BLaER1 (cell line): ENCODE measurements around the gene EDN3.

Source experiments
- H3K27ac ChIP-seq: shearing (Covaris generic); formaldehyde crosslinking; 2 replicates; pipeline ENCODE4 v1.8.1; 2022
- H3K27me3 ChIP-seq: shearing (Covaris generic); formaldehyde crosslinking; 2 replicates; pipeline ENCODE4 v1.8.1; 2022
- H3K36me3 ChIP-seq: shearing (Covaris generic); formaldehyde crosslinking; 2 replicates; pipeline ENCODE4 v1.8.1; 2022
- H3K4me1 ChIP-seq: shearing (Covaris generic); formaldehyde crosslinking; 2 replicates; pipeline ENCODE4 v1.8.1; 2022
- H3K4me2 ChIP-seq: shearing (Covaris generic); formaldehyde crosslinking; 2 replicates; pipeline ENCODE4 v1.8.1; 2022
- H3K4me3 ChIP-seq: shearing (Covaris generic); formaldehyde crosslinking; 2 replicates; pipeline ENCODE4 v1.8.1; 2022
- H3K9ac ChIP-seq: shearing (Covaris generic); formaldehyde crosslinking; 2 replicates; pipeline ENCODE4 v1.8.1; 2022
- H3K9me3 ChIP-seq: shearing (Covaris generic); formaldehyde crosslinking; 2 replicates; pipeline ENCODE4 v1.8.1; 2022
- H4K20me1 ChIP-seq: shearing (Covaris generic); formaldehyde crosslinking; 2 replicates; pipeline ENCODE4 v1.8.1; 2022
- Cebpa-rat ChIP-seq: shearing (Covaris generic); IDR thresholded peaks from 2 replicates; pipeline ENCODE4 v1.8.1; 2022

The EDN3 gene, protein sequence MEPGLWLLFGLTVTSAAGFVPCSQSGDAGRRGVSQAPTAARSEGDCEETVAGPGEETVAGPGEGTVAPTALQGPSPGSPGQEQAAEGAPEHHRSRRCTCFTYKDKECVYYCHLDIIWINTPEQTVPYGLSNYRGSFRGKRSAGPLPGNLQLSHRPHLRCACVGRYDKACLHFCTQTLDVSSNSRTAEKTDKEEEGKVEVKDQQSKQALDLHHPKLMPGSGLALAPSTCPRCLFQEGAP

DNA sequence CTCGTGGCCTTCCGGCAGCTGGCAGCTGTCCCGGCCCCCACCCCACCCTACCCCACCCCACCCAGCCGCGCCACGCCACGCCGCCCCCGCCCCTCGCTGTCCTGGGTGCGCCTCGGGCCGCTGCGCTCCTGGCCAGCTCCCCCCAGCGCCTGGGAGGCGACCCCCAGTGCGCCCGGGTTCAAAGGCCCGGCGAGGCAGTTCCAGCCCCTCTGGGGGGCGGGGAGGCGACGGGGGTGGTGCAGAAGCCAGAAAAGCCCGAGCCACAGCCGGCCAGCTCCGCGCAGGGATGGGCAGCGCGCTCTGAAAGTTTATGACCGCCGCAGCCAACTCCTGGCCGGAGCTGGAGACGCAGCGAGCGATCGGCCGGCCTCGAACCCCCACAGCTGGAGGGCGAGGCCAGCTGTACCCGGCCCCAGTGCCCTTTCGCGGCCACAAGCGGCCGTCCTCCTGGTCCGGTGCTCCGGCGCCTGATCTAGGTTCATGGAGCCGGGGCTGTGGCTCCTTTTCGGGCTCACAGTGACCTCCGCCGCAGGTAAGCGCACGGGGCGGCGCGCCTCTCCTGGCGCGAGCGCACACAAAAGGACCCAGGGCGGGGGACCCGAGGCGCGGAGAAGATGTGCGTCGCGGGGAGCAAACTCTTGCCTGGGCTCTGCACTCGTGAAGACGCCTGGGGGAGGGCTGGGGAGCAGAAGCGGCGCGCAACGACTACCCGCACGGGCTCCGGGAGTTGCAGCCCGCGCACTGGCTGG is at the start of gene EDN3:
TSS of gene EDN3 (plus strand) at position 279 of the 749 bp plus-strand sequence. CDS start at position 481, 202 bp downstream.
- Histone ChIP-seq H3K9ac (no peak within 1 kb of the TSS), H3K27me3 (no peaks in the 10 kb centered on the region), H3K27ac (no peak within 1 kb of the TSS), H3K36me3 (no peaks in the 10 kb centered on the region), H4K20me1 (no peaks in the 10 kb centered on the region), H3K4me3 (no peak within 1 kb of the TSS), H3K4me1 (peaks cover 6% of the 10 kb centered on the region; the same call in 1 of the 2 replicates), H3K9me3 (no peaks in the 10 kb centered on the region), H3K4me2 (peak within 1 kb of the TSS; percentile 7; the same call in 1 of the 2 replicates)
- TF ChIP-seq Cebpa-rat: no peak

DNA sequence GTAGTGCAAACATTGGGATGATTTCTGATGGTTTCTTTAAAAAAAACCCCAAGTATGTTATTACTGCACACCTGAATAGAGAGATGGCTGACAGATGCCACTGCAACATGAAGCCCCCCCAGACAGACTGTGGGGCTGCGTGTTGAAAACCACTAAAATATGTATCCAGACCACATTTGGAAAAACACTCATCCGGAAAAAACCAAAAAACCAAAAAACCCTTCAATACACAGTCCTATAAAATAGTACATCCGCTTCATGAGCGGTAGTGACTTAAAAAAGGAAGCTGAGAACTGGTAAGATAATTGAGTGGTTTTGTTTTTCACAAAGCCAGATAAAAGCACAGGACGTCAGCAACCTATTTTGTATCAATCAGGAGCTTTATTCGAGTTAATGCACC is 47.1 kb upstream of the EDN3 start:
- H3K9ac ChIP-seq: no peak overlapping the region
- no peaks in the 10 kb centered on the region for H3K27me3 ChIP-seq
- TF ChIP-seq Cebpa-rat: no peak
- H3K4me3 ChIP-seq: no peak overlapping the region
- no peaks in the 10 kb centered on the region for H3K36me3 ChIP-seq
- H3K27ac ChIP-seq: peak overlapping the region; percentile 8; the same call in 1 of the 2 replicates
- peaks cover 15% of the 10 kb centered on the region for H3K9me3 ChIP-seq
- peaks cover 35% of the 10 kb centered on the region for H3K4me1 ChIP-seq
- no peaks in the 10 kb centered on the region for H4K20me1 ChIP-seq
- H3K4me2 ChIP-seq: peak overlapping the region; percentile 68

DNA sequence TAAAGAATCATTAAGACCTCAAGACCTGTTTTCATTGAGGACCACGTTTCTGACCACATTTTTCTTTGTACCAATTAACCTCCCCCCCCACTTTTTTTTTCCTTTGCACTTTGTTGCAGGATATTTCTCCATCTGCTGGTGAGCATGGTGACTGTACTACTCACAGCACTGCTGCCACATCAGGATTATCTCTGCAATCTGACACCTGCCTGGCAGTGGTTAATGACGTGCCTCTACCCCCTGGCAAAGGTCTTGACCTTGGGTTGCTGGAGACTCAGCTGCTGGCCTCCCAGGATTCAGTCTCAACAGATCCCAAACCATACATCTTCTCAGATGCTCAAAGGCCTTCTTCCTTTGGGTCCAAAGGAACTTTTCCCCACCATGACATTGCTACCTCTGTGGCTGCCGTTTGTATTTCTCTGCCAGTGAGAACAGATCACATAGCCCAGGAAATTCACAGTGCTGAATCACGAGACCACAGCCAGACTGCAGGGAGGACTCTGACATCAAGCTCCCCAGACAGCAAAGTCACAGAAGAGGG is 46.6 kb upstream of the EDN3 start:
- peaks cover 38% of the 10 kb centered on the region for H3K4me1 ChIP-seq
- H3K4me2 ChIP-seq: peak overlapping the region; percentile 68
- no peaks in the 10 kb centered on the region for H3K27me3 ChIP-seq
- H4K20me1 ChIP-seq: no peaks in the 10 kb centered on the region
- H3K9me3 ChIP-seq: peaks cover 15% of the 10 kb centered on the region
- no peak overlapping the region for H3K4me3 ChIP-seq
- H3K9ac ChIP-seq: no peak overlapping the region
- H3K27ac ChIP-seq: peak overlapping the region; percentile 15; the same call in 1 of the 2 replicates
- no peak for TF ChIP-seq Cebpa-rat
- no peaks in the 10 kb centered on the region for H3K36me3 ChIP-seq

DNA sequence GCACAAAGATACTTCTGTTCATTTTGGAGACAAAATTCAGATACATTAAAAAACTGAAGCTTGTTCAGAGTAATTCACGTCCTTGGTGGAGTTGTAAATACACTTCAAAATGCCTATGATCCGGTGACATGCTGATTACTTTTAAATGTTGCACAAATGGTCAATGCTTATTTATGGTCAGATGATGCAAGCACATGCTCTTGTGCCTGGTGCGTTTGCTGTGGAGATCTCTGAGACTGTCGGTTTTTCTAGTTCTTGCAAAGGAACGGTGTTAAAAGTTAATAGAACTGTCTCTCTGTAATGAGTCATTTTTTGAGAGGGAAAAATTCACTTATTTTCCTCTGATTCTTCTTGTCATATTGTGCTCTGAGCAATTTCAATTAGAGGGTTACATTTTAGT is 45.2 kb upstream of the EDN3 start:
- TF ChIP-seq Cebpa-rat: no peak
- Histone ChIP-seq H4K20me1 (no peaks in the 10 kb centered on the region), H3K27me3 (no peaks in the 10 kb centered on the region), H3K27ac (no peak overlapping the region), H3K4me1 (peaks cover 43% of the 10 kb centered on the region), H3K4me2 (no peak overlapping the region), H3K4me3 (no peak overlapping the region), H3K9ac (no peak overlapping the region), H3K9me3 (peaks cover 11% of the 10 kb centered on the region), H3K36me3 (no peaks in the 10 kb centered on the region)

DNA sequence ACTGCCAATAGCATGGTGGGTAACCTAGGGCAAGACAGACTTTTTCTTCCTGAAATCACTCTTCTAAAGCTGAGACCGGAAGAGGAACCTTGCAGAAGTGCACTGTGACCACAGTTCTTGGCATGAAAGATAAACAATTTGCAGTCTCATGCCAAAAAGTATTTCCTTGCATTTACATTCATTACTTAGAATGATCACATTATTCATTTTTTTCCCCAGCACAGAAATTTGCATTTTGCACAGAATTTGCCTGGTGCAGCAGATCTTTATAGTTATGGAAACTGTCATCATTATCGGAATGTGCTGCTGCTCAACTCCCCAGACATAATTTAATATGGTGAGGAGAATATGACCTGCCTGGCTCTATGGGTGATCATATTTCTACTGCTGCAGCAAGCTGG is 42.2 kb upstream of the EDN3 start:
- no peak for TF ChIP-seq Cebpa-rat
- H3K4me3 ChIP-seq: no peak overlapping the region
- H3K9ac ChIP-seq: no peak overlapping the region
- H3K27ac ChIP-seq: no peak overlapping the region
- no peaks in the 10 kb centered on the region for H3K9me3 ChIP-seq
- H3K27me3 ChIP-seq: no peaks in the 10 kb centered on the region
- H3K4me2 ChIP-seq: peak overlapping the region; percentile 36
- H3K36me3 ChIP-seq: no peaks in the 10 kb centered on the region
- no peaks in the 10 kb centered on the region for H4K20me1 ChIP-seq
- H3K4me1 ChIP-seq: peaks cover 42% of the 10 kb centered on the region

DNA sequence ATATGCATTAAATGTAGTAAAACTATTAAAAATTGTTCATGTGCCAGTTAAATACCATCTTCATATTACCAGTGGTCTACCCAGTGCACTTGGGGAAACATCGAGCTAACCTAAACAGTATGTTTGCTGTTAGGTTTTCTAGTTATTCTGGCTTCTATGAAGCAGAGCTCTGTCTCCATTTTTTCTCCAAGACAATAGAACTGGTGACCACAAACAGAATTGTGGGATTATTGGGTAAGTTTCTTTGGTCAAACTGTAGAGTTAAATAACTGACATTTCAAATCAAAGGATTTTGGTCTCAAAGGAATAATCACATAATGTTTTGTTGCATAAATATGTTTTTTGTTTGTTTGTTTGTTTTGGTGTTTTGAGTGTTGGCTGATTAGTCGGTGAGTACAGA is 40.5 kb upstream of the EDN3 start:
- H3K4me2 ChIP-seq: no peak overlapping the region; the same call in 1 of the 2 replicates
- H3K36me3 ChIP-seq: no peaks in the 10 kb centered on the region
- no peaks in the 10 kb centered on the region for H3K27me3 ChIP-seq
- peaks cover 34% of the 10 kb centered on the region for H3K4me1 ChIP-seq
- TF ChIP-seq Cebpa-rat: no peak
- no peaks in the 10 kb centered on the region for H4K20me1 ChIP-seq
- H3K9ac ChIP-seq: no peak overlapping the region
- no peak overlapping the region for H3K4me3 ChIP-seq
- no peak overlapping the region for H3K27ac ChIP-seq
- no peaks in the 10 kb centered on the region for H3K9me3 ChIP-seq

DNA sequence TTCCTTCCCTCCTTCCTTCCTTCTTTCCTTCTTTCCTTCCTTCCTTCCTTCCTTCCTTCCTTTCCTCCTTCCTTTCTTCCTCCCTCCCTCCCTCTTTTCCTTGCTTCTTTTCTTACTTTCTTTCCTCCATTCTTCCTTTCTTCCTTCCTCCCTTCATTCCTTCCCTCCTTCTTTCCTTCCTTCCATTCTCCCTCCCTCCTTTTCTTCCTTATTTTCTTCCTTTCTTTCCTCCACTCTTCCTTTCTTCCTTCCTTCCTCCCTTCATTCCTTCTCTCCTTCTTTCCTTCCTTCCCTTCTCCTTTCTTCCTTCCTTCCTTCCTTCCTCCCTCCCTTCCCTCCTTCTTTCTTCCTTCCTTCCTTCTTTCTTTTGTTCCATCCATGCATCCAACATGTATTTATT is 35.1 kb upstream of the EDN3 start:
- Histone ChIP-seq H3K27ac (no peak overlapping the region), H3K27me3 (no peaks in the 10 kb centered on the region), H3K4me1 (peaks cover 32% of the 10 kb centered on the region), H3K9ac (no peak overlapping the region), H3K36me3 (no peaks in the 10 kb centered on the region), H4K20me1 (no peaks in the 10 kb centered on the region), H3K9me3 (no peaks in the 10 kb centered on the region), H3K4me2 (no peak overlapping the region; the same call in 1 of the 2 replicates), H3K4me3 (no peak overlapping the region)
- no peak for TF ChIP-seq Cebpa-rat

DNA sequence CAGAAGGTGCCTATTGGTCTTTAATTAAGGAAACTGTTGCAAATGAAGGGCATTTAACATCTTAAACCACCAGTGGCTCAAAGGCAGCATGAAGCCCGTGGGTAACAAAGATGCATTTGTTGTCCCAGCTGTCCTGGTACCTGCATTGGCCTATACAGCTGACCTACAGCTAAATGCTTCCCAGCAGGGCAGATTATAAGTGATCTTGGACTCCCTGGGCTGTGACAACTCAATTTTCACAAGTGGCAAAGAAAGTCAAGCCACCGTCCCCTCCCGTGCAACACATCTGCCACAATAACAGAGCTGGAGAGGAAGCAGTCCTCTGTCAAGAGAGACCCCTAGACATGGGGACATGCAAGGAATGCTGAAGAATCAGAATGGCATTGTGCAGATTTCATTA is 31.5 kb upstream of the EDN3 start:
- no peak overlapping the region for H3K4me3 ChIP-seq
- H3K27me3 ChIP-seq: no peaks in the 10 kb centered on the region

DNA sequence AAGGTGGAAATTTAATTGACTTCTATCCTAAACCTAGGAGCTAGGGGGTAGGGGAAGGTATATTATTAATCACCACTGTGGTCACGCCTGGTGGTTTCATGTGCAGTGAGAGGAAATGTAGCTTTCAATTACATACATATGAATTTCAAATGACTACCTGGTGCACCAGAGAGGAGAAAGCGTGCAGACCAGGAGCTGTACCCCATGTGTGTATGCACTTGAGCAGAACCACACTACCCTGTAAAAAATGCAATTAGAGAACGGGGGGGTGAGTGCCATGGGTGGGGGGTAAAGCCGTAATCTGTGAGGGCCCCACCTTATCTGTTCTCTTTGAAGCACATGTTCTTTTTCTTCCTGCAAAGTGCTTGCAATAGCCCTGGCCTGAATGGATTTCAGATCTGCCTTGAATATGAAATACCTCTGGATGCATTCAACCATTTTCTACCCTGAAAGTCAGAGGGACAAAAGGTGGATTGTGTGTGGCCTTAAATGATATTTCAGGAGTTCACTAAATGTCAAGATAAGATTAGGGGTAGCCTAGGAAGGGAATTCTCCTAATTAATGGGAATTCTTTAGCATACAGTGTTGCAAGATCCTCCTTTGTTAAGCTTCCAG is 30.9 kb upstream of the EDN3 start:
- H3K9me3 ChIP-seq: no peaks in the 10 kb centered on the region
- no peaks in the 10 kb centered on the region for H3K36me3 ChIP-seq
- no peak overlapping the region for H3K9ac ChIP-seq
- H3K27ac ChIP-seq: no peak overlapping the region
- no peak overlapping the region for H3K4me3 ChIP-seq
- no peaks in the 10 kb centered on the region for H4K20me1 ChIP-seq
- H3K4me1 ChIP-seq: peaks cover 41% of the 10 kb centered on the region
- TF ChIP-seq Cebpa-rat: no peak
- peak overlapping the region; percentile 51 for H3K4me2 ChIP-seq
- no peaks in the 10 kb centered on the region for H3K27me3 ChIP-seq

More for the DNA sequence above, 31.5 kb upstream of the EDN3 start:
- Histone ChIP-seq H3K4me1 (peaks cover 36% of the 10 kb centered on the region), H3K4me2 (peak overlapping the region; percentile 51), H3K27ac (no peak overlapping the region), H3K9ac (no peak overlapping the region), H3K9me3 (no peaks in the 10 kb centered on the region), H3K36me3 (no peaks in the 10 kb centered on the region), H4K20me1 (no peaks in the 10 kb centered on the region)
- no peak for TF ChIP-seq Cebpa-rat

DNA sequence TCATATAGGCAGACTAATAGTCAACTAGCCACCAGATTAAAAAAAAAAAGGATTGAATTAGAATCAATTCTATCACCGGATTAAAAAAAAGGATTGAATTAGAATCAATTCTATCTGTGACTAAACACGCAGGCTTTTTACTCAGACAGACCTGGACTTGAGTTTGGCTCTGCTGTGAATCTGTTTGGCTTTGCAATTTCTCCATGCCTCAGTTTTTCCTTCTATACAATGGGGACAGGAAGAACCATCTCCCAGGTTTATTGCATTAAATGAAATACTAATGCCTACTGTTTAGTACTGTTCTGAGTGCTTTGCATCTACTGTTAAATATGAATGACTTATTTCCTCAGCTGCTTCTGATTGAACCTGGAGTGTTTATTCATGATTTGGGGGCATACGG is 30.0 kb upstream of the EDN3 start:
- Histone ChIP-seq H3K27me3 (no peaks in the 10 kb centered on the region), H3K4me1 (peaks cover 42% of the 10 kb centered on the region), H3K36me3 (no peaks in the 10 kb centered on the region), H3K4me2 (no peak overlapping the region), H3K9ac (no peak overlapping the region), H4K20me1 (no peaks in the 10 kb centered on the region), H3K9me3 (no peaks in the 10 kb centered on the region), H3K4me3 (no peak overlapping the region), H3K27ac (no peak overlapping the region)
- no peak for TF ChIP-seq Cebpa-rat
